Calu3 (cell line): ENCODE data around the gene FRMD4B. TPM values are rescaled to one million over a fixed set of nuclear protein-coding genes. Genes with fewer than 3 reads are reported as not detected.

Experiments used
- BruUV-seq: library from RNA; stranded (reverse); fragments of 400-500 nt; replicated peaks from 2 replicates; lab custom pipeline; 2021; lab: Mats Ljungman, UMichigan
- CTCF ChIA-PET: fragments of 300-600 bp; sonication (Branson Sonifier 250); formaldehyde crosslinking; loops from one replicate; lab custom pipeline; 2022; ENCODE audit warnings: antibody characterized with exemption; lab: Charles Lee
- DNase-seq: peaks from one replicate; pipeline ENCODE4 v3.0.0; 2022
- H3K27ac Mint-ChIP-seq: one replicate; pipeline ENCODE4 v1.8.0; 2022; ENCODE audit warnings: mixed read lengths; ENCODE audit not compliant: unreplicated experiment
- H3K27me3 Mint-ChIP-seq: one replicate; pipeline ENCODE4 v1.8.0; 2022; ENCODE audit warnings: mixed read lengths; ENCODE audit not compliant: unreplicated experiment
- H3K36me3 Mint-ChIP-seq: one replicate; pipeline ENCODE4 v1.8.0; 2022; ENCODE audit warnings: mild to moderate bottlenecking, moderate library complexity, mixed read lengths; ENCODE audit not compliant: insufficient read depth, unreplicated experiment
- H3K4me1 Mint-ChIP-seq: one replicate; pipeline ENCODE4 v1.8.0; 2022; ENCODE audit warnings: mild to moderate bottlenecking, low read depth, mixed read lengths; ENCODE audit not compliant: unreplicated experiment
- H3K4me3 Mint-ChIP-seq: one replicate; pipeline ENCODE4 v1.8.0; 2022; ENCODE audit warnings: mild to moderate bottlenecking, low read depth, moderate library complexity, mixed read lengths; ENCODE audit not compliant: unreplicated experiment
- H3K9me3 Mint-ChIP-seq: one replicate; pipeline ENCODE4 v1.8.0; 2022; ENCODE audit warnings: low read depth, mixed read lengths; ENCODE audit not compliant: unreplicated experiment
- intact Hi-C: fragments of 100-400 bp; cut with micrococcal nuclease; formaldehyde crosslinking; loops from one replicate; pipeline ENCODE4 v1.10.0; 2022; ENCODE audit not compliant: unreplicated experiment
- total RNA-seq: library from RNA; stranded (reverse); gene quantifications from 2 replicates; pipeline ENCODE4 v1.2.3, GENCODE V29; 2022
- TF ChIP-seq, protein P1 (sequence below): fragments of 200-600 bp; IDR thresholded peaks from one replicate; pipeline ENCODE4 v1.8.0; 2022; ENCODE audit warnings: antibody characterized with exemption; ENCODE audit not compliant: unreplicated experiment

Gene FRMD4B
- total RNA-seq, 1 experiment from 2014 or later: 16.7 TPM

DNA sequence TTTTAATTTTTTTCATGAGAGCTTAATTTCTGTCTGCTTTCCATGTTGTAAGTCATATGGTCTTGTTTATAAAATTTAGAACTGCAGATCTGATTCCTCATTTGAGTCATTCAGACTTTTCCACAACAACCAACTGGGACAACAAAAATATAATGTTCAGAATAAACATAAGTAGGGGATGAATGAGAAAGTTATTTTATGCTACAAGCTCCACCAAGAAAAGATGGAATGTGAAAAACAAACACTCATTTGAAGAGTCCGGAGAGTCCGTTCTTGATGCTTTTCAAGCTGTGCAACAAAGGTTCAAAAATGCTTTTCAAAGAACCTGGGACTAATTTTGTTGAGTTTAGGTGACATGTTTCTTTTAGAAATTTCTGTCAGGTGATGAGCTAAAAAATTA, 9.2 kb downstream of the FRMD4B start:
- no TSS peak for BruUV-seq
- H3K4me1 Mint-ChIP-seq: no peaks in the 10 kb centered on the region
- CTCF ChIA-PET: no interaction called here

DNA sequence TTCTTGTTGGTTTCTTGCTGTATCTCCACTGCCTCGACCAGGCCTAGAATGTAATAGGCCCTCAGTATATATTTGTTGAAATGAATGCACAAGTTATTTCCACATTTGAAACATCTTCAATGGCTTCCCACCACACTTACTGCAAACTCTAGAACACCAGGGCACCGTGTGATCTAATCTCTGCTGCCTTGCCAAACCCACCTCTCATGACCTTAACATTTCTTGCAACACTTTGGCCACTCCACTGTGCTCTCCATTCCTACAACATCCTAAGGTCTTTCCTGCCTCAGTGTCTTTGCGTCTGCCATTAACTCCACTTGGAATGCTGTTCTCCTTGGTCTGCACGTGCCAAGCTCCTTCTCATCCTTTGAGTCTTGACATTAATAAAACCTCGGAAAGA, 14.1 kb downstream of the FRMD4B start:
- CTCF ChIA-PET: no interaction called here

More for the DNA sequence above, 9.2 kb downstream of the FRMD4B start:
- intact Hi-C loops: no loop called here
- TF ChIP-seq, protein P1, sequence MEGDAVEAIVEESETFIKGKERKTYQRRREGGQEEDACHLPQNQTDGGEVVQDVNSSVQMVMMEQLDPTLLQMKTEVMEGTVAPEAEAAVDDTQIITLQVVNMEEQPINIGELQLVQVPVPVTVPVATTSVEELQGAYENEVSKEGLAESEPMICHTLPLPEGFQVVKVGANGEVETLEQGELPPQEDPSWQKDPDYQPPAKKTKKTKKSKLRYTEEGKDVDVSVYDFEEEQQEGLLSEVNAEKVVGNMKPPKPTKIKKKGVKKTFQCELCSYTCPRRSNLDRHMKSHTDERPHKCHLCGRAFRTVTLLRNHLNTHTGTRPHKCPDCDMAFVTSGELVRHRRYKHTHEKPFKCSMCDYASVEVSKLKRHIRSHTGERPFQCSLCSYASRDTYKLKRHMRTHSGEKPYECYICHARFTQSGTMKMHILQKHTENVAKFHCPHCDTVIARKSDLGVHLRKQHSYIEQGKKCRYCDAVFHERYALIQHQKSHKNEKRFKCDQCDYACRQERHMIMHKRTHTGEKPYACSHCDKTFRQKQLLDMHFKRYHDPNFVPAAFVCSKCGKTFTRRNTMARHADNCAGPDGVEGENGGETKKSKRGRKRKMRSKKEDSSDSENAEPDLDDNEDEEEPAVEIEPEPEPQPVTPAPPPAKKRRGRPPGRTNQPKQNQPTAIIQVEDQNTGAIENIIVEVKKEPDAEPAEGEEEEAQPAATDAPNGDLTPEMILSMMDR: no peak
- peaks cover 24% of the 10 kb centered on the region for H3K27me3 Mint-ChIP-seq
- no peaks in the 10 kb centered on the region for H3K36me3 Mint-ChIP-seq
- no peaks in the 10 kb centered on the region for H3K9me3 Mint-ChIP-seq
- H3K27ac Mint-ChIP-seq: no peak overlapping the region
- no peak overlapping the region for H3K4me3 Mint-ChIP-seq
- no peak for DNase-seq

DNA sequence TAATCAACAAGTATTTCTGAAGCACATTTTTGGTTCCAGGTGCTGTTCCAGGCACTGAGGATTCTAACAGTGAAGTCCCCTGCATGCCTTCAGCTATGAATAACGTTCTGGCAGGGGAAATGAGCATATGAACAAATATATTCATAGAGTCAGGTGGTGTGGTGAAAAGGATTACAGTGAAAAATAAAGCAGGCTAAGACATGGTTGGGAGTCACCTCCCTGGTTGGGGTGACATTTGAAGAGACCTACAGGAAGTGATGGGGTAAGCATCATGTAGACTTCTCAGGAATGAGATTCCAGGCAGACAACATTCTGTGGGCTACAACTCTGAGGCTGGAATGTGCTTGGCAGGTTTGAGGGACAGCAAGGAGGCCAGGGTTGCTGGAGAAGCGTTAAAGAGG, 15.0 kb downstream of the FRMD4B start:
- intact Hi-C loops: no loop called here
- no peaks in the 10 kb centered on the region for H3K36me3 Mint-ChIP-seq
- no peak overlapping the region for H3K27ac Mint-ChIP-seq
- peaks cover 9% of the 10 kb centered on the region for H3K27me3 Mint-ChIP-seq
- CTCF ChIA-PET: no interaction called here
- no TSS peak for BruUV-seq
- H3K9me3 Mint-ChIP-seq: no peaks in the 10 kb centered on the region
- no peak for DNase-seq
- TF ChIP-seq, protein P1: no peak
- no peak overlapping the region for H3K4me3 Mint-ChIP-seq
- no peaks in the 10 kb centered on the region for H3K4me1 Mint-ChIP-seq

More for the DNA sequence above, 14.1 kb downstream of the FRMD4B start:
- Mint-ChIP-seq H3K9me3 (no peaks in the 10 kb centered on the region), H3K4me1 (no peaks in the 10 kb centered on the region), H3K4me3 (no peak overlapping the region), H3K36me3 (no peaks in the 10 kb centered on the region), H3K27me3 (peaks cover 9% of the 10 kb centered on the region), H3K27ac (no peak overlapping the region)
- TF ChIP-seq, protein P1: no peak
- intact Hi-C loops: no loop called here
- BruUV-seq: no TSS peak
- no peak for DNase-seq

DNA sequence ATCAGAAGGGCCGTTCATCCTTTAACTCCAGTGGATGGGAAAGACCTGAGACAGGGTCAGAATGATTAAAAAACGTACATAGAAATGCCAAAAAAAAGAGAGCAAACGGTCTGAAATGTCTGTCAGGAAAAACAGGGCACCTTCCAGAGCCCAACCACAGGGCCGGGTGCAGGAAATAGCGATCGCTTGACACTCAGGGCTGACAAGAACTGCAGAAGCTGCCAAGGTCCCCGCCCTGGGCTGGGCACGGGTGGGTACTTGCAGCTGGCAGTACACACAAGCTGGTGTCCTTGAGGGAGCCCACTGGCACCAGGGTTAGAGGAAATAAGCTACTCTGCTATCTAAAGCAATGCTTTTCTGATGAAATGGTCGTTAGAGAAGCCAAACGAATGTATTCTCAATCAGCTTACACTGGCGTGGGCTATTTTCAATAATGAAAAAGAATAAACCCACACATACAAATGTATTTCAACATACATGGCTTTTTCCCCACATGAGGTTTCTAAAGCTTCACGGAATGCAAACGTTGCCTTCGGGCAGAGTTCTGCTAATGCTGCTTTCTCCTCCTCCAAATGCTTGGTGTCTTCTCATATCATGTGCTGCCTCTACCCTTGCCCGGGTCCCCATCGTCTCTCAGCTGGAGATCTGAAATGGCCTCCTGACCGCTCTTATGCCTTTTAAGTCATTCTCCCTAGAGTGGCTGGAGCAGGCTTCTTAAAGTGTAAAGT, 15.6 kb downstream of the FRMD4B start:
- no peaks in the 10 kb centered on the region for H3K4me1 Mint-ChIP-seq

More for the DNA sequence above, 15.6 kb downstream of the FRMD4B start:
- H3K27me3 Mint-ChIP-seq: peaks cover 9% of the 10 kb centered on the region
- no peaks in the 10 kb centered on the region for H3K36me3 Mint-ChIP-seq
- no peak overlapping the region for H3K27ac Mint-ChIP-seq
- H3K4me3 Mint-ChIP-seq: no peak overlapping the region
- TF ChIP-seq, protein P1: no peak
- CTCF ChIA-PET: no interaction called here
- BruUV-seq: no TSS peak
- no peaks in the 10 kb centered on the region for H3K9me3 Mint-ChIP-seq
- intact Hi-C loops: no loop called here
- peak; percentile 15 for DNase-seq
